H1 (cell line): ENCODE results near the gene TMEM236. TPM values are rescaled to one million over a fixed set of nuclear protein-coding genes. Genes with fewer than 3 reads are reported as not detected.

ENCODE experiments used
- ASH2L ChIP-seq: fragments of 200-600, 300-600 bp; sonication (generic); IDR thresholded peaks from one replicate; pipeline ENCODE4 v1.7.1; 2017; ENCODE audit warnings: low read length
- CREB1 ChIP-seq: IDR thresholded peaks from 2 replicates; pipeline ENCODE4 v1.6.1; 2012; ENCODE audit warnings: inconsistent platforms
- MAX ChIP-seq: IDR thresholded peaks from 2 replicates; pipeline ENCODE4 v1.6.1; 2012; ENCODE audit warnings: inconsistent platforms
- POLR2AphosphoS5 ChIP-seq: IDR thresholded peaks from 2 replicates; pipeline ENCODE4 v1.6.1; 2011; ENCODE audit warnings: low read depth, low read length
- RXRA ChIP-seq: IDR thresholded peaks from 2 replicates; pipeline ENCODE4 v1.6.1; 2011; ENCODE audit warnings: low read depth, mild to moderate bottlenecking, low read length, moderate library complexity; ENCODE audit not compliant: insufficient read depth
- polyA plus RNA-seq, 7 experiments: library from polyadenylated mRNA; depleted of rRNA in 3 of 7; stranded (reverse) in 5 of 7; unstranded in 2 of 7; fragments of >200 nt in 5 of 7; fragments of 200-250 nt in 2 of 7; gene quantifications; 1 replicate in 5 of 7; 2 replicates in 1 of 7; 4 replicates in 1 of 7; pipeline versions ENCODE4 v1.2.1 to v1.2.3, GENCODE V29; 2011 to 2013; ENCODE audit warnings: missing spikeins in 2 of 7, mixed read lengths in 2 of 7
- total RNA-seq: library from RNA; stranded (reverse); fragmentation: NEBNext Ultra II Directional; extraction: Animal tissue kit (Norgen Biotek cat#: 25700); gene quantifications from 2 replicates; pipeline ENCODE4 v1.2.1, GENCODE V29; 2021

The TMEM236 gene
- total and polyA plus RNA-seq, 2 of the 8 experiments (the other 6 are each of a cell fraction or from before 2014, with no cell fraction given), result 0.02 to 0.07 TPM

DNA sequence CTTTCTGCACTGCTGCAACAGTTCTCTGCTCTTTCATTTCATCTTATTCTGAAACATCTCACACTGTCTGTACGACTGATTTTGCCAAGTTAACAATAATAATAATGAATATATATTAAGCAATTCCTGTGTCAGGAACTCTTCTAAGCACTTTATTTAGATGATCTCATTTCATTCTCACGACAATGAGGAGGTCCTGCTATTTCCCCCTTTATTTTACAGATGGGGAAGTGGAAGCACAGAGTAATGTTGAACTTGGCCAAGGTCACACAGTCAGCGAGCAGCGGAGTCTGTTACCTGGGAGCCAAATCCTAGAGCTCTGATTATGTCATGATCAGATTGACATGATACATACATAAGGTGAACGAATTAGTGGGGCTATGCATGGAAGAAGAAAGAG lies 63.0 kb downstream of the TMEM236 start (continued):
- TF ChIP-seq POLR2AphosphoS5 (no peak), CREB1 (no peak), MAX (no peak), RXRA (no peak), ASH2L (no peak)
